H1 (cell line): ENCODE measurements around the gene FBXO41.

ENCODE experiments used
- POLR2A ChIP-seq, 2 experiments: IDR thresholded peaks; 1 replicate in 1 of 2; 2 replicates in 1 of 2; pipeline ENCODE4 v1.6.1; 2011; ENCODE audit warnings: low read depth in 2 of 2, low read length in 2 of 2, mild to moderate bottlenecking in 2 of 2; ENCODE audit errors: control extremely low read depth in 1 of 2
- POLR2AphosphoS5 ChIP-seq: IDR thresholded peaks from 2 replicates; pipeline ENCODE4 v1.6.1; 2011; ENCODE audit warnings: low read depth, low read length
- SRF ChIP-seq: IDR thresholded peaks from 2 replicates; pipeline ENCODE4 v1.6.1; 2011; ENCODE audit warnings: mild to moderate bottlenecking, low read depth, low read length, moderate library complexity
- TEAD4 ChIP-seq: IDR thresholded peaks from 2 replicates; pipeline ENCODE4 v1.6.1; 2012; ENCODE audit warnings: low read depth, low read length, inconsistent platforms, mixed read lengths
- ZNF274 ChIP-seq: IDR thresholded peaks from 2 replicates; pipeline ENCODE4 v1.7.0; 2012; ENCODE audit warnings: low read length, borderline replicate concordance; ENCODE audit errors: extremely low read depth
- TF ChIP-seq, protein P1 (sequence below): IDR thresholded peaks from 2 replicates; pipeline ENCODE4 v1.6.1; 2012; ENCODE audit warnings: inconsistent platforms
- TF ChIP-seq, protein P2 (sequence below), 3 experiments: IDR thresholded peaks; 1 replicate in 2 of 3; 2 replicates in 1 of 3; pipeline versions ENCODE4 v1.5.1 to v1.6.1; 2011; ENCODE audit warnings: low read length in 3 of 3, mild to moderate bottlenecking in 3 of 3, inconsistent platforms in 2 of 3, low read depth in 1 of 3, moderate library complexity in 1 of 3; ENCODE audit not compliant: insufficient read depth in 1 of 3; ENCODE audit errors: control extremely low read depth in 1 of 3

DNA sequence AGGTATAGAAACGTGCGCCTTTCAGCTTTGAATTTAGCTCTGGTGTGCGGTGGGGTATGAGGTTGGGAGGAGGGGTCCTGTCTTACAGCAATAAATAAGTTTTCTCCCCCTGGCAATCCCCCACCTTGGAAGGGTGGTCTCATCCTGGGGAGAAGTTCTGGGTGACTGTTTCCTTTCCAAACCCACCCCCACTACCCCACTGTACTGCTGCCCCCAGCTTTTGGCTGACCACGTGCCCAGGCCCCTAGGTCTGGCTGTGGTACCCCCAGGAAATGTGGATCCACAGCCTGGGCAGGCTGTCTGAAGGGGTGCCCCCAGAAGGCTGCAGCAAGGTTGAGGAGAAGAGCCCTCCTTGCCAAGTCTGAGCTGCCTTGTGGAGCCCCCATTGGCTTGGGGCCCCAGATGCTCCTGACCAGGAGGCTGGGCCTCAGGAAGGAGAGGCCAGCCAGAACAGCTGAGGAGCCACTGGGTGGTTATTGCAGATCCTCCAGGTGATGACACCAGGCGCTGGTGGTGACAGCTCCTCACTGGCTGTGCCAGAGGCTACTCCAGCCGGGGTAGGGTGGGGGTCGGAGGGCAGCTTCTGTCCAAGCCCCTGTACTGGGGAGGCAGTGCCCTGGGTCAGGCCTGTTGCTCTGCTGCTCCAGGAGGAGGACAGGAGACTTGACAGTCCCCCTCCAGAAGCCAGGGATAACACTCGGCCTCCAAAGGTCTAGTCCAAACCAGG is 25.9 kb downstream of the FBXO41 start:
- TF ChIP-seq POLR2A (IDR thresholded peaks at IDR 0.05; ENCODE audit: control extremely low read depth in 1 of 2, low read depth in 2 of 2, low read length in 2 of 2) = no peak
- no peak for TF ChIP-seq SRF
- TF ChIP-seq, protein P1, sequence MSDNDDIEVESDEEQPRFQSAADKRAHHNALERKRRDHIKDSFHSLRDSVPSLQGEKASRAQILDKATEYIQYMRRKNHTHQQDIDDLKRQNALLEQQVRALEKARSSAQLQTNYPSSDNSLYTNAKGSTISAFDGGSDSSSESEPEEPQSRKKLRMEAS = no peak
- TF ChIP-seq, protein P2, sequence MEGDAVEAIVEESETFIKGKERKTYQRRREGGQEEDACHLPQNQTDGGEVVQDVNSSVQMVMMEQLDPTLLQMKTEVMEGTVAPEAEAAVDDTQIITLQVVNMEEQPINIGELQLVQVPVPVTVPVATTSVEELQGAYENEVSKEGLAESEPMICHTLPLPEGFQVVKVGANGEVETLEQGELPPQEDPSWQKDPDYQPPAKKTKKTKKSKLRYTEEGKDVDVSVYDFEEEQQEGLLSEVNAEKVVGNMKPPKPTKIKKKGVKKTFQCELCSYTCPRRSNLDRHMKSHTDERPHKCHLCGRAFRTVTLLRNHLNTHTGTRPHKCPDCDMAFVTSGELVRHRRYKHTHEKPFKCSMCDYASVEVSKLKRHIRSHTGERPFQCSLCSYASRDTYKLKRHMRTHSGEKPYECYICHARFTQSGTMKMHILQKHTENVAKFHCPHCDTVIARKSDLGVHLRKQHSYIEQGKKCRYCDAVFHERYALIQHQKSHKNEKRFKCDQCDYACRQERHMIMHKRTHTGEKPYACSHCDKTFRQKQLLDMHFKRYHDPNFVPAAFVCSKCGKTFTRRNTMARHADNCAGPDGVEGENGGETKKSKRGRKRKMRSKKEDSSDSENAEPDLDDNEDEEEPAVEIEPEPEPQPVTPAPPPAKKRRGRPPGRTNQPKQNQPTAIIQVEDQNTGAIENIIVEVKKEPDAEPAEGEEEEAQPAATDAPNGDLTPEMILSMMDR (IDR thresholded peaks at IDR 0.05; ENCODE audit: control extremely low read depth in 1 of 3, insufficient read depth in 1 of 3, low read depth in 1 of 3, low read length in 3 of 3) = no peak
- TF ChIP-seq TEAD4 = no peak
- no peak for TF ChIP-seq ZNF274
- TF ChIP-seq POLR2AphosphoS5 = no peak
